Hippocampal formation (tissue), 2 donors: ENCODE data around the gene SEMA6A.

ENCODE experiments used
- DNase-seq, 2 donors: peaks; one replicate each; lab custom pipeline; 2025; lab: John Stamatoyannopoulos, UW

The SEMA6A gene

DNA sequence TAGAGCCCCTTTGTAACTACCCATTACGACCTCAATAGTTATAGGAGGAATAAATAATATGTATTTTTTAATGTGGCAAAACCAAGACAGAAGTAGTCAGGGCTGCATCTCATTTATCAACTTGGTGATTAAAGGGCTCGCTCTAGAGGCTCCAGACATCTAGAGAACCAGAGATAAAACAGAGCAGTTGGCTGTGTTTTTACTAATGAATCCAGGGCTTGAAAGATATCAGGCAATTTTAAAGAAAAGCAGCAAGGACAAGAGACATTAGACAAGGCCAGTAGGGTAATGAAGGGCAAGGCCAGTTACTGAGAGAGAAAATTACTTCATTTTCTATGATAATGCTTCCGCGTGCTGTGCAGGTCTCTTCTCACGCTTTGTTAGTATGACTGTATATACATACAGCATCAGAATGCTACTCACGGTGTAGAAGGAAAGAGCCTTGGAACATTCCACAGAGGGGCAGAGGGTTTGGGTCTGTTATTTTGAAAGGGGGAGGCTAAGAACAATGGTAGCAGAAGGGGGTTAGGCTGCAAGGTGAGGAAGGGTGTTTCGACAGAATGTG lies 110.4 kb downstream of the SEMA6A start:
- DNase-seq = no peak

DNA sequence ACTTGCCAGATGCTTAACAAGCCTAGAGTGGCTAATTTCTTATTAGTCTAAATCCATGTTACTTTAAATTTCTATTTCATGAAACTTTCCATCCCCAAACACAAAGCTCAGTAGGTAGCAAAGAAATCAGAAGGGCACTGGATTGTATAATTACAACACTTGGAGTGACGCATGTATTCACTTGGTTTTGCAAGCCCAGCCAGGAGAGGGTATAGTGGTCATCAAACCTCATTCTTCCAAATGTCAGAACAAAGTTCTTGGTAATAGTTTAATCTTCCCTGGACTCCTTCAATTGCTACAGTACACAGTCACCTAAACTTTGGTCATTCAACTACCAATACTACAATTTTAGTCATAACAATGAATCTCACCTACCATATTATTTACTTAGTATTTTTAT lies 112.1 kb downstream of the SEMA6A start:
- no peak for DNase-seq

DNA sequence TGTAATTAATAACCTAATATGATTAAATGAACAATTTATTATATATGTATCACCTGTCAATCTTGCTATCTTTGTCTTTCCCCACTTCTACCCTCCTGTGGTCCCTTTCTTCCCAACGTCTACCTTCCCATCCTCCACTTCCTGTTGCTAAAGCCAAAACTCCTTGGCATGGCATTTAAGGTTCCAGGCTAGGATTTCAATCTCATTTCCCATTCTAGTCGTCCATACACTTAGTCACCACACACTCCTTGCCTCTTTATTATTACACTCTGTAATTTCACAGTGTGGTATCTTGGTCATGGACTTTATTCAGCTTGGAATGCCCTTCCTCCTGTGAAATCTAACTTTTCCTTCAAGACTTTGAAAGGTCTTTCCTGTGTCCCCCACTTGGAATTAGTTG lies 115.3 kb downstream of the SEMA6A start:
- no peak for DNase-seq

DNA sequence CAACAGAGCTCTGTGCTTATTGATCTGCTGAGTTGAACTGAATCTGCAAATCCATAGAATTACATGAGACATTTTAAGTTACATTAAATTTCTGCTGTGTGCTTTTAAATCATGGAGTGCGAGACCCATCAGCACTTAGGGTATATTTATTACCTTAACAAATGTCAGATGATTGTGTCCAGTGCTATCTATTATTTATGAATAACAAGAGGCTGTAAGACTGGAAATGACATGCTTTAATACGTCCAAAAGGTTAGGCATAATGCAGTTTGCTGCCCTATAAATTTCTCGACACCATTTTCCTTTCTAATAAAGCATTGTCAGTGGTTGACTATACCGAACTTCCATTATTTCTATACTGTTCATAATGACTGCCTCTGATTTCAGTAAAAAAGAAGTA lies 117.6 kb downstream of the SEMA6A start:
- no peak for DNase-seq

DNA sequence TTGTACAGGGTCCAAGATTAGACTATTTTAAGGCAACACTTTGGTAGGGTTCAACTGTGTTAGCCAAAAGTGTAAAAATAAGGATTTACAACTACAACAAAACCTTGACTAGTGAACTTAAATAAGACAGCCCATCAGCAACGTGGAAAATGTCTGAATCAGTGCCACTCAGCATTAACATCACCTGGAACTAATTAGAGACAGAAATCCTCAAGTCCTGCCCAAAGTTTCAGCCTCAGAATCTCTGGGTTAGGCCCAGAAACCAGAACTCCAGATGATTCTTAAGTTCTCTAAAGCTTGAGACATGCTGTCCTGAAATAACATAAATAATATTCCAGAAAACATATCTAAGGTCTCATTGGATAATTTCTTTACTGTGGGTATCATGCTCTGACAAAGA lies 118.6 kb downstream of the SEMA6A start:
- no peak for DNase-seq

DNA sequence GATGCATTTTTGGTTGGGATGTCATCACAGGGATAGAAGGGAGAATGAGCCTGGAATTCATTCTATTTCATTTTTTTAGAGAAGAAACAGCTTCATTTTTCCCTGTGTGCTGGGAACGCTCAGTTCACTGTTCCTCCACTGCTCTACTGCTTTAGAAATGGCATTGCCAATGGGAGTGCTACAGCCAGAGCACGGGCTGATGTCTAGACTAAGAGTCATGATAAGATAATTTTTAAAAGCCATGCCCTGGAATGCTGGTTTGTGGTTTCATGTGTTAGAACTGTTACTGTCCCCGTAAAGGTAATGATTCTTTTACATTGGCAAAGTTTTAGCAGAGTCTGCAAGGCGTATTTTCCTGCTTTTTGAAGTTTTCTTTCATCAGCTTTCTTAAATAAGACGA lies 119.6 kb downstream of the SEMA6A start:
- no peak for DNase-seq

DNA sequence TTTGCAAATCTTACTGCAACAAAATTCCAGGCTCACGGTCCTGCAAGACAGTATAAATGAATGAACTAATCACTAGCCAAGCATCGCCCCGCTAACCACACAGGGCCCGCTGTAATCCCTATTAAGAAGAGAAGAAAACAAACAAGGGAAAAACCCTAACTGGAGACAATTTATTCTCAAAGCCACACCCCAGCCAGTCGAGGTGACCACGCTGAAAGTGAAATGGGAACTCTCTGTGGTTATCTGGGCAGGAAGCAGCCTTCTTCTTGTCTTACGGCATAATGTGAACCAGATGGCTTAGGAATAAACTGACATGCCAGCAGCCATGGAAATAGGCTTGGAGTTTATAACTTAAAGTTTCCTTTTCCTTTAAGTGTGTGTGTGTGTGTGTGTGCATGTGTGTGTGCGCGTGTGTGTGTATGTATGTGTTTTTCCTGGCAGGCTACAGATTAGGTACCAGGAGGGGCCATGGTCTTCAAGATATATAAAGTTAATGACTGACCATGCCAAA lies 120.2 kb downstream of the SEMA6A start:
- peak; percentile 38 to 52 for DNase-seq

DNA sequence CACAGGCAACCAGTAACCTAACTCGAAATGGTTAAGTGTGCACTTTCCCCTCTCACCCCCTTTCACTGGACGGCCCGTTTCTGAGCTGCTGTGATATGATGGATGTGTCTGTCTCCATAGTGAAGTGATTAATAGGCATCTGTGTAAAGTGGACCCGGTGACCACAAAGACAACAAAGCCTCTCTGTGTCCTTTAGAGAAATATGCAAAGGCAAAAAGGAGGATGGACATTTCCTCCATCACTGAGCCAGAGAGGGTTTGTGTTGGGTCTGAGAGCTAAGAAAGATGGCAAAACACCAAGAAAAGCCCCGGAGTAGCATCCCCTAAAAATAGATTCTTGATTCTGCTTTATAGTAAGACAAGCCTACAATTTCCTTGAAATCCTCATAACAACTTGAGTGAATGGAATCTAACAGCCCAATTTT lies 120.6 kb downstream of the SEMA6A start:
- peak; percentile 52 for DNase-seq

DNA sequence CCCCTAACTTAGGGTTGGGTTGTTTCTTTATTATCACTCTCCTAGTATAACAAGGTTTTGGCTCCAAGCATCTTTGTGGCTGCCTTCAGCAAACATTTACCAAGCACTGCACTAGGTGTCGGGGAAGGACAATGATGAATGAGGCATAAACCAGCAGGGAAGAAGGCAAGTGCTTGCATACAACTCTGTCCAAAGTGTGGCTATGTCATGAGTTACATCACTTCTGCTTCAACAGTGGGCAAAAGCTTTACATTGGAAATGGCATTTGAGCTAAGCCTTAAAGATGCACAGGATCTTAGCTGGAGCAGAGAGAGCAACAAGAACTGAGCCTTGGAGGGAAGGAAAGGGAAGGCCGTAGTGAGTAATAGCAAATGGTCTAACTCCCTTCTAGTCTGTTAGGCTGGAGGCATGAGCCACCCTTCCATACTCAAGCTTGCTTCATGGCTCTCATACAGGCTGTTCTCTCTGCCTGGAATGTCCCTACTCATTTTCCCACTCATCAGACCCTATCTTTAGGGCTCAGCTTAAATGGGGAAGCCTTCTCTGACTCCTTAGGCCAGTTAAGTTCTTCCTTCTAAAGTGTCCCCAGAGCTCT lies 121.8 kb downstream of the SEMA6A start:
- DNase-seq = no peak

DNA sequence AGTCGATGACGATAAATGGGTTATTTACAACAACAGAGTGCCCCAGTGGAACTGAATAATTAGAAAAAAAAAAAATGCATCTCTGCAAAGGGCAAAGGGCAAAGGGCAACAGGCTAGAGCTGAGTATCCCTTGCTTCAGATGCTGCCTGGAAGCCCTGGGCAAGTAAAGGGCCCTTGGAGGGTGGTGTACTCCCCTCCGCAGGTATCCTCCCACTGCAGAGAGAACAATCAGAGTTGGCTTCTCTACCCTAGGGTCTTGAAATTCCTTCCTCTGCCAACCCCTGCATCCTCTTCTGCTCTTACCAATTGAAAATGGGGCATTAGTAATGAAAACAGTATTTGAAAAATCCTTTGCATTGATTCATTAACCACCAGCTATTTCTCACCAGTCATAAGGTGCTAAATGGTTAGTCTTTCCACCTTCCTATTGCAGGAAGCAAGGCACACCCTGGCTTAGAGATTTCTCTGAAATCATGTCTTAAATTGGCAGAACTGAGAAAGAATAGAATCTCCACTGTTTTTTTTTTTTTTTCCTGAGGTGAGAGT lies 122.6 kb downstream of the SEMA6A start:
- DNase-seq = no peak

DNA sequence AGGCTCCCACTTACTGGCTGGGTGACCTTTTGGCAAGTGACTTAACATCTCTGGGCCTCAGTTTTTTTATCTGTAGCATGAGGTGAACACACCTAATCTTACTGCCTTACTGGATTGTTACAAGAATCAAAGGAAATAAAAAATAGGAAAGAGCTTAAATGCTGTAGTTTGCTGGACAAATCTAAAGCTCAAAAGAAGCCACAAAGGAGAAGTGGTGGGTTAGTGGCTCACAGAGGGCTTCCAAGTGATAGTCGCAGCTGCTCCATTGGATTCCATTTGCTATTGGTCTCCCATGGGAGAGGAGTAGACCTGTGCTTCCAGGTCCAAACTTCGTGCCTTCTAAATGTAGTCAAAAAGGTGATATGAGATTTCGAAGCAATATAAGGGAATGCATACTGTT lies 123.6 kb downstream of the SEMA6A start:
- no peak for DNase-seq

DNA sequence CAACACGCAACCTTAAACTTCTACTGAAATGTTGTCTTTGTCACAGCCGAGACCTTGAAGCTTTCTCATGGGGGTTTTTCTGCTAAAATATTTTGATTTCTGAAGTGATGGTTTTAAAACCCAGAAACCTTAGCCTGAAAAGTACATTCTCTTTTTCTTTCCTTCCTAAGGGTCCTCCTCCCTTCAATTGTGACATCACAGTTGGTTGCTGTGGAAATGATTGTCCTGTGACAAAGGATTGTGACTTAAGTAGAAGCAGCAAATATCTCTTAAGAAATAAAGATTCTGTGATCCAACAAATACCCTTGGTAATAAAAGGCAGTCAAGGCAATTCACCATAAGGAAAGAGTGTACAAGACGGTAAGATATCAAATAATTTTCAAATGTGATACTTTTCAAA lies 125.2 kb downstream of the SEMA6A start:
- no peak for DNase-seq

DNA sequence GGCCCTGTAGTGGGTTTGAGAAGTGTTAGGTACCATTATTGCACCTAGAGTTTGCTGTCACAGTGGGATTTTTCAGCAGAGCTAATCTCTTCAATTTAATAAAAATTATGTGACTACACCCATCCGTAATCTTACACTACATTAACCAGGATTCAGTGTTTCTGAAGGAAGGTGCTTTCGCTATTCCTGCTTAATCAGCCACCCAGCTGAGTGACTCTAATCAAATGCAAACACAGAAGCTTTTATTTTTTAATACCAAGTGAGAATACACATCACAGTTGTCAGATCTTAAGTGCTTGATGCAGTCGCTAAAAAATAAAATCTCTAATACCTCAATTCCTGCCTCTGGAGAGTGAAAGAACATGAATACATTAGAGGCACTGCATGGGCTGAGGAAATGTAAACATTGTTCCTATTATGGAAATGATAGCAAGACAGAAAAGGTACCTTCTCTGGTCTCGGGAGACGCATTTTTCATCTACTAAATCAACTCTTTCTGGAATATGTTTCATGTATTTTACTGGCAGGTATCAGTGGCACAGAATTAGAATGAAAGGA lies 125.7 kb downstream of the SEMA6A start:
- no peak for DNase-seq

DNA sequence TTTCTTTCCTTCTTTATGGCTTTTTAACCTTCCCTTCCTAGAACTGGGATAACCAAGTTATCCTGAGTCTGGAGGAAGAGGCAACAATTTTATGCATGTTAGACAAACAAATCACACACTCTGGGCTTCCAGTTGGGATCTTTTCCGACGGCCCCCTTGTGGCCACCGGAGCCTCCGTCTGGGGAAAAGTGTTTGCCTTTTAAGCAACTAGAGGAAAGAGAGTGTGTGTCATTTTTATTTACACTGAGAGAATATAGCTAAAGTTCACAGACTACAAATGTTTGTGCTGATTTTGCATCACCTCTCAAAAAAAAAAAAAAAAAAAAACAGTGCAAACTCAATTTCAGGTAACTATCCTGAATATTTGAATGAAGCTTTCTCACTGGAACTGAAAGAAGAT lies 126.2 kb downstream of the SEMA6A start:
- DNase-seq = no peak

DNA sequence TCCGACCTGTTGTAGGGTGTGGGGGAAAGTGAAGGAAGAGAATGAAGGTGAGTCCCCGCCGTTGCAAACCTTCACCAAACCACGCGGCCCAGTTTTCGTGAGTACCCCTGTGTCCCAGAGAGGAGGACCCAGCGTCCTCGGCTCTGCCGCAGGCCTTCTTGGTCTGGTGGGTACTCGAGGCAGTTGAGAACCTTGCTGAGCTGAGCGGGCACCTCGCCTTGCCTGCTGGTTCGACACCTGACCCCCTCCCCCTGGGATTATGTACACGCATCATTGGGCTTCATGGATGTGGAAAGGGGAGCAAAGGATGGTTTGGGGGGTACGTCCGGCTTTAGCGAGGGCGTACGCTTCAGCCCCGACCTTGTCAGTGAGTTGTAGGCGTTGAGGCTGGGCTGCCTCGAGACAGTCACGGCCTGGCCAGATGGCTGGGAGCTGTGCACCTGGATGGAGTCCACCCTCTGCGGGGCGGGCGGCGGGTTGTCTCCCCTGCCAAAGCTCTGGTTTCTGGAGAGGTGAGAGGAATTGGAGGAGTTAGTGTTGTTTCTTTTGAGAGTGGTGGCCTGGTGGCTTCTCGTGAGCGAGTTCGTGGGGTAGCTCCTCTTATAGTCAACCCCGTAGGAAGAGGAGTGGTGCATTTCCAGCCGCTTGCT lies 128.1 kb downstream of the SEMA6A start:
- no peak for DNase-seq

DNA sequence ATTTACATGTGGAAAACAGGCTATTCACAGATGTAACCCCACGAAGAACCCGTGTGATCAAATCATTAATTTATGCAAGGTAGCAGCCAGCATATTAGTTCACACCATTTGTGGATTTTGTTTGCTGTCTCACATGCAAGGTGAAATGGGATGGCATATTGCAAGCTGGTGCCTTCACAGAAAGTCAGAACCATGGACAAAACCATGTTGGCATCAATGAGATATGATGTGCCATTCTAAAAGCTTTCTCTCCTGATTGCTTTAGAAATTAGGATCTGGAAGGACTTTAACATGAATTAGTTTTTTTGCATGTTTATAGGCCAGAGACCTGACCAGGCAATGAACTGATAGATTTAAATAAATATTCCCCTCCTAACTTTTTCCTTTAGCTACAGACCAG lies 129.3 kb downstream of the SEMA6A start:
- no peak for DNase-seq

DNA sequence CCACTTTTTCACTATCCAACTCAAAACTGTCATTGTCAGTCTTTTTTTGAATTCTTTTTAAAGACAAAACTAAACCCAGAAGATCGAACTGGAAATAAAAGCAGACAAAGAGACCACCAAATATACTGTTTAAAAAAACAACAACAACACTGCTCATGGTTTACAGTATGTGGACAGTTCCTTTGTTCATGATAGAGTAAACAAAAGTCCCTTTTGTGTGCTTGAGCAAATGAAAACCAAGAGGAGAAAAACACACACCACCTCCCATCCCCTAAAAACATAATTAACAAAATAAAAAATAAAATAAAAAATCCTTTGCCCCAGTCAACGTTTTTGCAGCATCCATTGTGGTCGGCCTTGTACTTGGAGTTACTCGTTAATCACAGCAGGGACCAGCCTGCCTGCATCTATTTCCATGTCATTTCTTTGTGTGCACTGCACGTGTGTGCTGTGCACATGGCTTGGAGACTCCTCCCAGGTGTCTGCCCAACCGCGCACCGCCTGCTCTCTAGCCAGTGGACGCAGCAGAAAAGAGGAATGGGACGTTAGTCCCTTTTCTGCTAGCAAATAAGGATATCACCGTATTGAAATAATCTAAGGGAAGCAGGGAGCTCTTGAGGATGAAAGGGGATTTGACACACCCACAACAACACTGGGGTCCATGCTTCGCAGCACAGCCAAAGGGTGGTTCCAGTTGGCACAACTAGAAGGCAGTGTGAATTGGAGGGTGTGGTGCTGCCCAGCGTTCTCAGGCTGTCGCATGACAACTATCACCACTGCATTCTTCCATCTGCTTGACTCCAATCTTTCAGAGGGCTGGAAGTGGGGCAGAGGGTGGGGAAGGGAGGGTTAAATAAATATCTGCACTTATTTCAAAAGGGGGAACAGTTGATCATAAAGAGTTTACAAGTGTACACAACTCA lies 130.0 kb downstream of the SEMA6A start:
- DNase-seq = no peak

DNA sequence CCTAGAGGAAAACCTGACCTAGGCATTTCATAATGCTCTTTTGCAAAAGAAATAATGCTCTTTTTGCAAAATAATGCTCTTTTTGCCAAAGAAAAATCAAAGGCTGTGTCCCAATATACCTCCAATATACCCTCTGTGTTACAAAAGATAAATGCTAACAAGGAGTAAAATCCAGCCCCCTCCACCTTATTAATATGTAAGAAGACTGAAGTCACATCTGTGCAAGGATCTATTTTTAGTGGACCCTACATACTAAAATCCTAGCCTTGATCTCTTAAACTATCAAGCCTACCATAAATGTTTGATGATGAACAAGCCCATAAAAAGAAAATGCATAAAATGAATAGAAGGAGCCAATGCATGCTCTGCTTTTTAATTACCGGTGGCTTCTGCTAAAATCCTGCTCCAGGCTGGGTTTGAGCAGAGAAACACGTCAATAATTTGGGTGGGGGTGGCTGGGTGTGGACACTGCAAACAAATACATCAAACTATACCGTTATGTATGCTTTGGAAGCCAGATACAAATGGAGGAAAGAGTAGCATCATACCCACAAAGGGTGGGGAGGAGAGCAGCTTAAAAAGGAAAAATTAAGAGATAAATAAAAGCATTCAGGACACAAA lies 131.6 kb downstream of the SEMA6A start:
- DNase-seq = no peak

DNA sequence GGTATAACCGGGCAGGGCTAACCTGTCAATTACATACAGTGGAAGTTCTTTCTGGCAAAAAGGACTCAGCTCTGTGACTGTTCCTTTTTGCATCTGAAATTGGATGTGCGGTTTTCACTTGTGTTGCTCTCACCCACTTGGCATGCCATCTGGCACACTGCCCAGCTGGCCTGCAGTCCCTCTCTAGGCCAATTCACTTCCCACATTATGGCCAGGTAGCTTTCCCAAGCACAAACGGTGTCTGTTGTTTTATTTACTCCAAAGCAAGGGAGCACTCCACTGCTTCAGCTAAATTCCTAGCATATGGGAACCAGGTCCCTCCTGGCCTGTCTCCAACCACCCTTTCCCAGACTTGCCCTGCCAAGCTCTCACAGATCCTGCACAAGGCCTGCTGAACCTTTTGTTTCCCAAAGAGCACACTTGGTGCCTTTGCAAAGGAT lies 132.5 kb downstream of the SEMA6A start:
- no peak for DNase-seq

DNA sequence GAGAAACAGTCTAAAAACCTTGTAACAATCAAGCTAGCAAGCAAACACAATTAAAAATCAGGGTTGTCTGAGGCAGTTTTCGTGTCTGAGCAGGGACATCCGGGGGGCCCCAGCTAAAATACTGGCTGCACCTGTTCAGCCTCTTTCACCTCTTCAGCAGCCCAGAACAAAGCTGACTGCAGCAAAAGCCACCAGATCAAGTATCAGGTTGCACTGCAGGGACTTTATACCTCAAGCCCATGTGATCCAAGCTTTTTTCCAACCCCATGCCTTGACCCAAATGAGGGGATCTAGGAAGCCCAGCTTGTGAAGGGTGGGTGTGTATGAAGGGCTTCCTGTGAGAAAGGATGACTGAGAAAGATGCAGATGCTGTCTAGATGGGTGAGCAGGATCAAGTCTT lies 133.4 kb downstream of the SEMA6A start:
- DNase-seq = no peak

DNA sequence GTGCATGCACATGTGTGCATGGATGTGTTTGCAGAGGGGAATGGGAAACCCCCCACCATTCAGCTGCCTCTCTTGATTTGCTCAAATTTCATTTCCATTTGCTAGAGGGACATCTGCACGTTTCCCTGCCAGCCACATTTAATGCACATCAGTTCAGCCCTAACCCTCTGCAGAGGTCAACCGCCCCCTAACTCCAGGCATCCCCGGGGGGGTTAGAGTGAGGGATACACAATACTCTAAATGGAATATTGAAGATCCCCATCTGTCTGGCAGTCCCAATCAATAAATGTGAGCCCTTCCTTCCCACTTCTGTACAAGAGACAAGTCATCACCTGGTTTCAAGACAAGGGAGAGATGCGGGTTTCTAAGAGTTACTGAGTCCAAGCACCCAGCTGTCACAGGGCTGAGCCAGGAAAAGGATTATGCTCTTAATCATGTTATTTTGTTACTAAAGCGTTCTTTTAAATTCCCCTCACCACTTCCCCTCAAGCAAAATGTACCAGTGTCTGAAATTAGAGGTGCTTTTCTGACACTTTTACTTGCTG lies 134.1 kb downstream of the SEMA6A start:
- no peak for DNase-seq
